ENCODE measurements around the gene ARHGAP12.

GRCh38 chr10:31958856-31959255 lies 30.2 kb upstream of the ARHGAP12 start:
- no peak for TF ChIP-seq CTCF (IDR thresholded peaks at IDR 0.05; ENCODE audit: insufficient read depth, low read length)
- TF ChIP-seq GABPA (IDR thresholded peaks at IDR 0.05; ENCODE audit: low read depth): no peak
